Neutrophil (primary cell): ENCODE results near the gene FAM163B.

Source experiments
- H3K27ac ChIP-seq: fragments of 200-600 bp; sonication (generic); 2 replicates; pipeline ENCODE4 v1.5.1; 2016; ENCODE audit warnings: mild to moderate bottlenecking, moderate library complexity
- H3K27me3 ChIP-seq: fragments of 200-600 bp; sonication (generic); 2 replicates; pipeline ENCODE4 v1.6.0; 2016; ENCODE audit warnings: mild to moderate bottlenecking
- H3K36me3 ChIP-seq: fragments of 200-600 bp; sonication (generic); 2 replicates; pipeline ENCODE4 v1.5.1; 2017
- H3K4me1 ChIP-seq, 2 experiments: fragments of 200-600 bp in 1 of 2; sonication (generic) in 1 of 2; 1 replicate in 1 of 2; 2 replicates in 1 of 2; pipeline versions ENCODE4 v1.5.1 to v1.6.1; 2013 to 2016; ENCODE audit warnings: low read depth in 1 of 2, low read length in 1 of 2, mild to moderate bottlenecking in 1 of 2, moderate library complexity in 1 of 2; ENCODE audit not compliant: control insufficient read depth in 1 of 2, insufficient read depth in 1 of 2
- H3K4me3 ChIP-seq, 2 experiments: fragments of 200-600 bp in 1 of 2; sonication (generic) in 1 of 2; 1 replicate in 1 of 2; 2 replicates in 1 of 2; pipeline ENCODE4 v1.5.1; 2013 to 2016; ENCODE audit warnings: low read depth in 1 of 2, low read length in 1 of 2, mild to moderate bottlenecking in 1 of 2, moderate library complexity in 1 of 2
- H3K9me3 ChIP-seq: fragments of 200-600 bp; sonication (generic); 2 replicates; pipeline ENCODE4 v1.5.1; 2016
- CTCF ChIP-seq: fragments of 200-600 bp; sonication (generic); IDR thresholded peaks from 2 replicates; pipeline ENCODE4 v1.5.1; 2016; ENCODE audit warnings: antibody characterized with exemption

Gene FAM163B

GRCh38 chr9:133562611-133563290, 46.4 kb downstream of the FAM163B start:
- Histone ChIP-seq H3K27ac (no peak overlapping the region), H3K4me3 (no peak overlapping the region), H3K4me1 (peaks cover 3 to 5% of the 10 kb centered on the region in 2 experiments), H3K9me3 (no peaks in the 10 kb centered on the region), H3K27me3 (peaks cover 19% of the 10 kb centered on the region), H3K36me3 (no peaks in the 10 kb centered on the region)
- TF ChIP-seq CTCF: no peak

DNA sequence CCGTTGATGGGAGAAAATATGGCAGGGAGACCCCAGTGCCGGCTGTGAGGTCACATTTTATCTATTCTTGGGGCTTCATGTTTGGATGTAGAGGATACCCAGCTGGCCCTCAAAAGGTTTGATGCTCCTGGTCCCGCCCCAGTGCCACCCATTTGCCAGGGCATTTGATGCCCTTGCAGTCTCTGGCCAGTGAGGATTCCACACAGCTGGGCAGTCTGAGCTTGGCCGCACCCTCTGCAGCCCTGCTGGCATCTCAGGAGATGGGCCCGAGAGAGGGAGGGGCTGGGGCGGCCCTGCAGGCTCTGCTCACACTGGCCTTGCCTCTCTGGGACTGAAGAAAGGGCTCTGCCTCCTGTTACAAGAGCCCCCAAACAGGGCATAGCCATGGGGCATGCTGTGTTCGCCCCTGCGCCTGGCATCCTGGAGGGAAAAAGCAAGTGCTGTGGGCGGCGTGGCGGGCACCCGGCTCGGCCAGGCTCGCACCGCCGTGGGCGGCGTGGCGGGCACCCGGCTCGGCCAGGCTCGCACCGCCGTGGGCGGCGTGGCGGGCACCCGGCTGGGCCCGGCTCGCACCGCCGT, 47.1 kb downstream of the FAM163B start:
- H3K27me3 ChIP-seq: peaks cover 23% of the 10 kb centered on the region
- no peak overlapping the region for H3K27ac ChIP-seq
- no peaks in the 10 kb centered on the region for H3K36me3 ChIP-seq
- H3K4me1 ChIP-seq: peaks cover 3 to 5% of the 10 kb centered on the region in 2 experiments
- H3K9me3 ChIP-seq: no peaks in the 10 kb centered on the region
- H3K4me3 ChIP-seq: no peak overlapping the region
- no peak for TF ChIP-seq CTCF

- no peak for TF ChIP-seq CTCF
- Histone ChIP-seq H3K9me3 (no peaks in the 10 kb centered on the region), H3K27me3 (peaks cover 23% of the 10 kb centered on the region), H3K4me3 (no peak overlapping the region), H3K27ac (no peak overlapping the region), H3K36me3 (no peaks in the 10 kb centered on the region), H3K4me1 (peaks cover 3 to 5% of the 10 kb centered on the region in 2 experiments)
These were observed 48.2 kb downstream of the FAM163B start for GRCh38 chr9:133560944-133561343.

DNA sequence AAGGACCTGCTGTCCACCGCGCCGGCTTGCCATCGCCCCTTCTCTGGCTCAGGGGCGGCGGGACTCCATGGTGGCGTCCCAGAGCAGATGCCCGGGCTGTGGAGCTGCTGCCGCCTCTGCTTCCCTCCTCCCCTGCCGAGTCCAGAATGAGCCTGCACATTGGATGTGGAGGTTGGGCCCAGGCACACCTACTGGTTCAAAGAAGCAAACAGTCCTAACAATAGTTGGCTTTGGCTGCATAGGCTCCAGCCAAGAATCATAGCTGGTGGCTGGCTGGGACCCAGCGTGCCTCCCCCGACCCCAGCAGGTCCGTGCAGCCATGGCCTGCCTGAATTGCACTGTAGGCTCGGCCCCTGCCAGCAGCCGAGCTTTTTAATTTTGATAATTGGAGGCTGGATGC, 48.9 kb downstream of the FAM163B start:
- Histone ChIP-seq H3K4me1 (peaks cover 3 to 5% of the 10 kb centered on the region in 2 experiments), H3K4me3 (no peak overlapping the region), H3K36me3 (no peaks in the 10 kb centered on the region), H3K27me3 (peaks cover 18% of the 10 kb centered on the region), H3K9me3 (no peaks in the 10 kb centered on the region), H3K27ac (no peak overlapping the region)
- TF ChIP-seq CTCF: no peak

DNA sequence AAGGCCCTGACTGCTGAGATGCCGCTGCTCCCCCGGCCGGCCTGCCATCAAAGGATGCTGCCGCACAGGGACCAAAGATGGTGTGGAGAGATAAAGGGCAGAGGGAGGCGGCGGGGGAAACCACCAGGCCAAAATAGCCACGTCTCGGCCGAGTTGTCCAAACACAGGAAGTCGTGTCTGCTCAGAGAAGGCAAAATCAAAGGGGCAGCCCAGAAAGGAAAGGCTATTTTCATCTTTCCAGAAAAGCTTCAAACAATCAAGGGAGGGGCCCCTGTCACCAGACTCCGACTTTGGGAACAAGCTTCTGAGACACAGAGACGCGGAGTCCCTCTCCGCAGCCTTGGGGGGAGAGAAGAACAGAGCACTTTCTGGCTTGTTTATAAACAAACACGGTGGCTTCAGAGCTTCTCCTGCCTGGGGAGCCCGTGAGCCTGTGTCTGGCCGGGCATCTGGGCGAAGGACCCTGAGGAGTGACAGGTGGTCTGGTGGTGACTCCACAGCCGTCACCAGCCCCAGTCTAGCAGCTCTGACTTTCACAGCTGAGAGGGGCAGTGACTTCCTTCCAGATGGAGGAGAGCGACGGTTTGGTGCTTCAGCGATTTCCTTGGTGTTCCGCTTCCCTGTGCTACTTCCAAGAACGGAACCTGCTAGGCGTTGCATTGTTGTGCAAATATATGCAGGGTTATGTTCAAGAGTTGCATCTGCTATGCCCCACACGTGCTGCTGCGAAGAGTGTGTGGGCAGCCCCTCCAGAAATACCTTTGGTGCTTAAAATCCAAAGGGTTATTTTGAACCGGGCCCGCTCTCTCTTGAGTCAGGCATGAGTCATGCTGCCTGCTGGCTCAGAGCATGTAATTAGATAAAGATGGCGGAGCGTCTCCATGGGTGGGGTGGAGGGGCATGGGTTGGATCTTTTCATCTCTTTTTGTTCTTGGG, 50.7 kb downstream of the FAM163B start:
- no peak for TF ChIP-seq CTCF
- Histone ChIP-seq H3K36me3 (no peaks in the 10 kb centered on the region), H3K4me1 (peaks cover 3 to 5% of the 10 kb centered on the region in 2 experiments), H3K27ac (no peak overlapping the region), H3K9me3 (no peaks in the 10 kb centered on the region), H3K4me3 (no peak overlapping the region), H3K27me3 (peaks cover 17% of the 10 kb centered on the region)
